GM04503 (cell line): ENCODE results near the gene RMI1.
"Not testable (repeated sequence)": the region's sequence is repeated elsewhere in the genome, so short reads cannot be mapped to it uniquely, and the experiment has no call there.

ENCODE experiments used
- DNase-seq: peaks from one replicate; pipeline ENCODE4 v3.0.0-alpha.2; 2012; ENCODE audit warnings: low read depth

The RMI1 gene

DNA sequence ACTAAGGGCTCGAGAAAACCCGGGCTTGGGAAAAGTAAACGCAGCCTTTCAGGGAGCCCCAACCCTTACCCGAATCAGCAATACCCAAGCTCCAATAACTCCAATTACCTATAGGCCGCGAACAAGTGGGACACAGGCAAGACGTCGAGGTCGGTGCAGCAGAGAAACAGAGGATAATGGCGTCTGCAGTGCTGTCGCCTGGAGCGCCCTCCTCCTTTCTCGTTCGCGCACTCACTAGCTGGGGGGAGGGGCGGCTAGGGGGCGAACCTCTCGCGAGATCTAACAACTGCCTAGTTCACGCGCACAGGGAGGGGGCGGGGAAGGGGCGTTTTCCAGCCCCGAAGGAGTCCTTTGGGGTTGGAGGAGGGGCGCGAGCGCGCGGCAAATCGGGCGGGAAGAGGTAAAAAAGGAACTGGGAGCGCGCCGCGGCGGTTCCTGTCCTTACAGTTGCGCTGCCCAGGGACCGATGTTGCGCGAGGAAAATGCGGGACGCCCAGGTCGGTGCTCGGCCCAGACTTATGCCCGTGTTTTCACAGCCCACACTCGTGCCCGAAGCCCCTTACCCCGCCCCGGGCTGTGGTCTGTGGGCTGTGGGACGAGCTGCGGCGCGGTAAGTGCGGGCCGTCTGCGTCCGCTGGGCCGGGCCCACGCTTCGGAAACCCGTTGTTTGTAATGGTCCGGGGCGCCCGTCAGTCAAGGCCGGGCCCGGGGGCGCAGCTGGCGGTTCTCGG lies at the start of gene RMI1:
TSS of gene RMI1 (plus strand) at position 411 of the 731 bp plus-strand sequence. CDS start 20,182 bp downstream, outside the sequence.
- DNase-seq = peak; percentile 82

DNA sequence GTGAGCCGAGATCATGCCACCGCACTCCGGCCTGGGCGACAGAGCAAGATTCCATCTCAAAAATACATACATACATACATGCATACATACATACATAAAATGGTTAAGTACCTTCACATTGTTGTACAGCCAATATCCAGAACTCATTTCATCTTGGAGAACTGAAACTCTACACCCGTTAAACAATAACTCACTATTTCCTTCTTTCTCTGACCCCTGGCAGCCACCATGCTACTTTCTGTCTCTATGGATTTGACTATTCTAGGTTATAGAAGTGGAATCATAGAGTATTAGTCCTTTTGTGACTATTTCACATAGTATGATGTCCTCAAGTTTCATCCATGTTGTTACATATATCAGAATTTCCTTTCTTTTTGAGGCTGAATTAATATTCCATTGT lies 49.7 kb upstream of the RMI1 start:
- no peak for DNase-seq

DNA sequence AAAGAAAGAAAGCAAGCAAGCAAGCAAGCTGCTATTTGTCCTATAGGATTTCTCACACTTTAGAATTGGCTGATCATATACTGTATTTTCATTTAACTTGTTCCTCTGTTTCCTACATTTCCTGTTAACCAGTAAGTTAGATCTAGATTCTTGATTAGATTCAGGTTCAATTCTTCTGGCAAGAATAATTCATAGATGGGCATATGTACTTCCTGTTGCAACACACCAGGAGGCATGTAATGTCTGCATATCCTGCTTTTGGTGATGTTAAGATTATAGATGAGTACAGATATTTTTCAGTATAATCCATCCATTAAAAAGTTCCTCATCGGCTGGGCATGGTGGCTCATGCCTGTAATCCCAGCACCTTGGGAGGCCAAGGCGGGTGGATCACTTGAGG lies 48.6 kb upstream of the RMI1 start:
- no peak for DNase-seq

DNA sequence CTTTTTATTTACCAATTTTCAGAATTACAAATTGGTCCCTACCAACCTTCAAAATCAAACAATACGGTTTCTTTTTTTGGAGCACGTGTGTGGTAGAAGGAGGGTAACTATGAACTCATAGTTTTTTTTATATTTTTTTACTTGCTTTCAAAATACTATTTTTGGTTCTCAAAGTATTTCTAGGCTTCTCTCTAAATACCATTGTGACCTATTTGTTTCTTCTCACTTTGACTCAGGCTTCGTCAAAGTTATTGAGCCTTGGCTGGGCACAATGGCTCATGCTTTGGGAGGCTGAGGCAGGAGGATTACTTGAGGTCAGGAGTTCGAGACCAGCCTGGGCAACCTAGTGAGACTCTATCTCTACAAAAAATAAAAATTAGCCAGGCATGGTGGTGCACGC lies 47.8 kb upstream of the RMI1 start:
- DNase-seq = no peak

DNA sequence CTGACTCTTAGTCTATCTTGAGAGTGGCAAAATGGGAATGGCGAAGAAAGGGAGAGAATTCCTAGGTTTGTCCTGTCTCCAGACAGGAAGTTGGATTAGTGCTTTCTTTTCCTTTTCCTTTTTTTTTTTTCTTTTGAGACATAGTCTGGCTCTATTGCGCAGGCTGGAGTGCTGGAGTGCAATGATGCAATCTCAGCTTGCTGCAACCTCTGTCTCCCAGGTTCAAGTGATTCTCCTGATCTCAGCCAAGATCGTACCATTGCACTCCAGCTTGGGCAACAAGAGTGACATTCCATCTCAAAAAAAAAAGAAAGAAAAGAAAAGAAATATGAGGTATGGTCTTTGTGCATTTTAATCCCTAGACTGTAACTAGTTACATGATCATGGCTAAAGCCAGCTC lies 46.8 kb upstream of the RMI1 start:
- DNase-seq = no peak

DNA sequence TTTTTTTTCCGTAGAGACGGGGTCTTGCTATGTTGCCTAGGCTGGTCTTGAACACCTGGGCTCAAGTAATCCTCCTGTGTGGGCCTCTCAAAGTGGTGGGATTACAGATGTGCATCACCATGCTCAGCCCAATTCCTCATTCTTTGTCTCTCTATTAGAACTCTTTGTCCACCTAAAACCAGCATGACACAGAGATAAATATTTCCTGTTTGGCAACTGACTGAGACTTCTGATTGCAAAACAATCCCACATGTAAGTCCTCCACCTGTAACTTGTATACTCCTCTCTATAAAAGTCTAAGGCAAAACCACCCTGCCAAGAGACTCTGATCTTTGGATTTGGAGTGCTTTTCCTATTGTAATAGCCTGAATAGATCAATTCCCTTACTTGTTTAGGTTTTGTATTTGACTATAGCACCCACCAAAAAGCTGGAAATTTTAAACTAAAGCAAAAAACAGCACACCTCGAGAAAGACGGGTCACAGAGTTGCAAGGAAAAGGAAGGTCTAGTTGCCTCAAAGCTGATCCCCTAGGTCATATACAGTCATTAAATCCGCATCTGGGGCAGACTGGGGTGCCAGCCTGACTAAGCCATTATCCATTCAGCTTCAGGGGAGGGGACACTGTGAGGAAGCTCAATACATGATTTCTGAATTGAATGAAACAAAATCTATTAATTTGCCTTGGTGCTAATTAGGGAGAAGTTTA lies 45.9 kb upstream of the RMI1 start:
- no peak for DNase-seq

DNA sequence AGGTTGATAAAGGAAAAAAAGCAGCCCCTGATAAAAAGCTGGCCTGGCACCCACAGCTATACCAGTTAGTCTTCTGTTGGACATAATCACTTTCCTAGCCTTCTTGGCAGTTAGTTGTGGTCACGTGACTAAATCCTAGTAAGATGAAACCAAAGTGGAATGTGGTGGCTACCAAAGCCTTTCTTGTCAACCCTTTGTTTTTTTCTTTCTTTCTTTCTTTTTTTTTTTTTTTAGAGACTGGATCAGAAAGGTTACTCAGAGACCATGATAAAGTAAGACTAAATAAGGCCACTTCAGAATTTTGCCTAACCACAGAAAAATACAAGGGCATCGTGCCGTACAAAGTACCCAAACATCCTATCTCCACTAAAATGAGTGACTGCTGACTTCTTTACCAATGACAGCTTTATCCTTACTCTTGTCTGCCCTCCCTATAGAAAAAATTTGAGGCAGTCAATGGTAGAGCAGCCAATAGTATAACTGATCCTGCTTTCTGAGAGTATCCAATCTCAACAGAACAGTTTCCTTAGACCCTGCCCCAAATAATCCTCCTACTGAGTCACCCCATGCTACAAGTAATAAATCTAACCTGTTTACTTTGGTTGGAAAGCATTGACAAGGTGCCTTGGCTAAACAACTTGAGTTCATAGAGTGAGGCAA lies 45.2 kb upstream of the RMI1 start:
- no peak for DNase-seq

DNA sequence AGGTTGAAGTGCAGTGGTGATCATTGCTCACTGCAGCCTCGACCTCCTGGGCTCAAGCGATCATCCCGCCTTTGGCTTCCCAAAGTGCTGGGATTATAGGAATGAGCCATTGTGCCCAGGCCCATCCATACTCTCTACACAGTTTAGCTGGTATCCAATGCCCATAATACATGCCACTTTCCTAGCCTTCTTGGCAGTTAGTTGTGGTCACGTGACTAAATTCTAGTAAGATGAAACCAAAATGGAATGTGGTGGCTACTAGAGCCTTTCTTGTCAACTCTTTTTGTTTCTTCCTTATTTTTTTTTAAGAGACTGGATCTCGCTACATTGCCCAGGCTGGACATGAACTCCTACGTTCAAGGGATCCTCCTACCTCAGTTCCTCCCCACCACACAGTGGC lies 44.1 kb upstream of the RMI1 start:
- DNase-seq = no peak

DNA sequence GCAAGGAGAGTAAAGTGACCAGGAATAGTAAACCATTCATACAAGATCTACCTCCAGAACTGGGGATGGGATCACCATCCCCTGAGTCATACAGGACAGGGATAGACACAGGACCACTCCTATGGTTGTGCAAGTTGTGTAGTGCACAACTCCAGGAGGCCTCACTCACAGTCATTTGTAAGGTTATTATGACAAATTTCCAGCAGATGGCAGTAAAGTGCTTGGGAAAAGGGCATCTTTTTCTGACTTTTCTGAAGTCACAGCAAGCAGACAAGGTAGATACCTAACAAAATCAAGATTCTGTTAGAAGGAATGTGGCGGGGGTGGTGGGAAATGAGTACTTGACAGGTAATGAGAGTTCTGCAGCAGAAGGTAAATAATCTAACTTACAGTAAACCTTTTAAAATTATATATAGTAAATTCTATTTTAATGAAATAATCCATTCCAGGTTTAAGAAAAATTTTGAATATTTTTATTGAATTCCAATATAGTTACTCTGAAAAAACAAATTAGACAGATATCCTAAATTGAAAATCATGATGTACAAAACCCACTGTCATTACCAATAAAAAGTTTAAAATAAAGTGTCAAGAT lies 42.6 kb upstream of the RMI1 start:
- DNase-seq = no peak

DNA sequence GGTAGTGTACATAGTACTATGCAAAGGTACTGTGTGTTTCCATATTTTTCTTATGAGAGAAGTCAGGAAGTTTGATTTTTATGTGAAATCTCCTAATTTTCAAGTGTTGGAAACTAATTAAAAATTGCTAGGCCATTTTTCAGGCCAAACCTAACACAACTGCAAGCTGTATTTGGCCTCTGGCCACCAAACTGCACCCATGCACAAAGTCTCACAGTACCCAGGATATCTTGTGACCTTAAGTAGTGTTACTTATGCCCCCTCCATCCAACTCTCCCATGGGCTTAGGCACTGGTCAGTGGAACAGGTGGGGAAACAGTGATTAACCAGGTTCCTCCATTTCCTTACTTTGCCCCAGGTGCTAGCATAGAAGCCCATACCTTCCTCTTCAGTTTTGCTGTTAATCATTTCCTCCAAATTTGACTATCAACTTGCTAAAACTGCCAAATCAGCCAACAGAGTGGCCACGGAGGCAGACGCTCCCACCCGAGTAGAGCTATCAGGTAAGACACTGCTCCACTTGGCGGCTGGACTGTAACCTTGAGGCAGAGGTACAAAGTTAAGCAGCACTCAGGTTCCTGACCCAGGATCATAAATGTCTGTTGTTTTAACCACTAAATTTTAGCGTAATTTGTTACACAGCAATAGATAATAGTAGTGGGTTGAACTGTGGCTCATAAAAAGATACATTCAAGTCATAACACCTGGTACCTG lies 39.9 kb upstream of the RMI1 start:
- no peak for DNase-seq

DNA sequence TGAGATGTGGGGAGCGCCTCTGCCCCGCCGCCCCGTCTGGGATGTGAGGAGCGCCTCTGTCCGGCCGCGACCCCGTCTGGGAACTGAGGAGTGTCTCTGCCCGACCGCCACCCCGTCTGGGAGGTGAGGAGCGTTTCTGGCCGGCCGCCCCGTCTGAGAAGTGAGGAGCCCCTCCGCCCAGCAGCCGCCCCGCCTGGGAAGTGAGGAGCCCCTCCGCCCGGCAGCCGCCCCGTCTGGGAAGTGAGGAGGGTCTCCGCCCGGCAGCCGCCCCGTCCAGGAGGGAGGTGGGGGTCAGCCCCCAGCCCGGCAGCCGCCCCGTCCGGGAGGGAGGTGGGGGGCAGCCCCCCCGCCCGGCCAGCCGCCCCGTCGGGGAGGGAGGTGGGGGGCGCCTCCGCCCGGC lies 32.5 kb upstream of the RMI1 start:
- not testable (repeated sequence) for DNase-seq

DNA sequence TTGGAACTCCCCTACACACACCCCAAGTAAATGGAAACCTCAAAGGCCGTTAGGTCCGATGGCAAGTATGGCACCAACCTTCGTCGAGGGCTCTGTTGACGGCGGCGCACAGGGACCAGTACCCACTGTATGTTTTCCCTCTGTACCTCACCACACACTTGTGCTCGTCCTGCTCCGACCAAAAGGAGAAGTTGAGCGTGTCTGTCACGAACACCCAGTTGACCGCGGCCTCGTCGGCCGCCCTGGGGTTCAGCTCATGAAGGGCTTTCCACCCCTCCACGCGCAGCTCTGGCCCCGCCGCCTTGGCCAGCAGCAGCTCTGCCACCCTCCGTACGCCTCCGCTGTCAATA lies 24.5 kb upstream of the RMI1 start:
- no peak for DNase-seq

DNA sequence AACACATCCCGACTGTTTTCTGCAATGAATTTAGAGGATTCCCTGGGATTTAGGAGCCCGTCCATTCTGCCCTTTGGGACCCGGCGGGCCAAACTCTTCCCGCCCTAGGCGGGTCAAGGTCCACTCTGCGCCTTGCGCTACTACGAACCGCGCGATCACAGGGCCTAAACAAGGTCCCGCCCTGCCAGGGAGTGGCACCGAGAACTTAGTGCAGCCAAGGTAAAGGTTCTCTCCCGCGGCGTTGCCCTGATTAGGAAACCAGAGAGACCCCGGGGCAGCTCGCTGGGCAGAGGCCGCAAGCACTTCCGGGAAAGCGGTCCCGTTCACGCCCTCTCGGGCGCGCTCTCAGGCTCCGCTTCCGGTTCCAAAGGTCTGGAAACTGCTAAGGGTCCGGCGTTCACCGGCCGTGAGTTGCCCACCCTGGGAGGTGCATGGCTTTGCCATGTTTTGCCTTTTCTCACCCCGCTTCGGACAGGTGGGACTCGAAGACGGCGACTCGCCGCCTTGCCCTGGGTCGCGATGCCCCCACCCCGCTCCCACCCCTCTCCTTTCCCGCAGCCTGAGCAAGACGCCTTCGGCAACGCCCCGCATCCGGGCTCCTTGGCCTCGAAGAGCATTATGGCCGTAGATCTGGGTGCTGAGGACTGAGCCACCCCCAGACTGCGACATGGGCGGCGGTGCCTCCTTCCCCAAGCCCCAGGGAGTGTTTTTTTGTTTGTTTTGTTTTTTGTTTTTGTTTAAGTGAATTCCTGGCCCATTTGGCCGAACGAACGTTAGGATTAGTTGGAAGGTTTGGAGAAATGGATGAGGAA lies 24.0 kb upstream of the RMI1 start:
- DNase-seq = no peak

DNA sequence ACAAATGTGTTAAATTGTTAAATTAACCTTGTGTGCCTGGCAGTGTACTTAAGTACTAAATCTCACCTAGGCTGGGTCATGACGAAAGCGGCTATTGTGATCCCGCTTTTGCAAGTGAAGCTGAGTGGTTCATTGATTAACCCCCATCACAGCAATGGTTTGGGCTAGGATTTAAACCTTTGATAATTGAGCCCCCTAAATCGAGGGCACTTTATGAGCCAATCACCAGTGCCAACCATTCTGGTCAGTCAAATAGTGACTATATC lies 23.4 kb upstream of the RMI1 start:
- no peak for DNase-seq

DNA sequence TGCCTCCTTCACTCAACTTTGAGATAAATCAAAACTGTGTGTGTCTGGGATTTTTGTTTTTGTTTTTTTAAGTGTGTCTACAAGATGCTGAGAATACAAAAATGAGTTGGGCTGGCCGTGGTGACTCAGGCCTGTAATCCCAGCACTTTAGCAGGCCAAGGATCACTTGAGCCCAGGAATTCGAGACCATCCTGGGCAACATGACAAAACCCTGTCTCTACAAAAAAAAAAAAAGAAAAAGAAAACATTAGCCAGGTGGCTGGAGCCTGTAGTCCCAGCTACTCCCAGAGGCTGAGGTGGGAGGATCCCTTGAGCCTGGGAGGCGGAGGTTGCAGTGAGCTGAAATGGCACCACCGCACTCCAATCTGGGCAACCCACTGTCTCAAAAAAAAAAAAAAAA lies 21.5 kb upstream of the RMI1 start:
- DNase-seq = peak; percentile 62

DNA sequence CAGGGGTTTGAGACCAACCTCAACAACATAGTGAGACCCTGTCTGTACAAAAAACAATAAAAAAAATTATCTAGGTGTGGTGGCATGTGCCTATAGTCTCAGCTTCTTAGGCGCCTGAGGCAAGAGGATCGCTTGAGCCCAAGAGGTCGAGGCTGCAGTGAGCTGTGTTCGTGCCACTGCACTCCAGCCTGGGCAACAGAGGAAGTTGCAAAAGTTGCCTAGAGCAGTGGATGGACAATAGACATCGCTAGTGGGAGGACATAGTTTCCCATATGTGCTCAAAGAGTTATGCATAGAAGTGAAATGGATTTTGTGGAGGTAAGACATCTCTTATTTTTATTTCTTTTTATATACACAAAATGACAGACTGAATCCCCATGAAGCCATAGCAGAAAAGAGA lies 19.6 kb upstream of the RMI1 start:
- no peak for DNase-seq

DNA sequence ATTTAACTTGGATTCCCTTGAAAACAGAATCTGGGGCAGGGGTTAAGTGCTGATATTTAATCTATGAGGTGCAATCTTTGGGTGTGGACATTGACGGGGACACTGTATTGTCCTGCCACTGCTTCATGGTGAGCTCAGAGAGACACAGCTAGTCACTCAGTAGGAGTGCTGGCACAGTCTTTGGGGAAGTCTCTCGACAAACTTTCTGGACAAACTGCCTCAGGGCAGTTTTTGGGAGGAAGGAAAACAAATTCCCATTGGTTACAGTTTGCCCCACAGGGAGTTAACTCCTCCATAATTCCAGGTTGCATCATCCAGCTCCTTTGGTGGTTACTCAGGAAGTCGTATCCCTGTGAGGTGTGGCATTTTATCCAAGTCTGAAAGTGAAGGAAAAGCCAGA lies 18.4 kb upstream of the RMI1 start:
- DNase-seq = no peak

DNA sequence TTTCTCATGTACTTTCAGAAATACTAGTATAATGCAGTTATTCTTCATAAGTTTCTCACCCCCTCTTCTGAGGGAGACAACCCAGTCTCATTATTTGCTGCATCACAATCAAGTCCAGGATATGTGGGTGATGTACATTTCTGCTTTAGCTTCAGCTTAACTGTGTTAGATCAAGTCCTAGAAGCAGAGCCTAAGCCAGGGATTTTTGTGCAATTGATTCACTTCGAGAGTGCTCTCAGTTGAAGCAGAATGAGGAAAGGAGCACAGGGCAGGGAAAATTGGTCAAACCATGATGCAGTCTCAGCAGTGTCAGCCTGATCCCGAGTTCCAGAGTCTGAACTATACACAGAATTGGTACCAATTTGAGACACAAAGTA lies 15.6 kb upstream of the RMI1 start:
- no peak for DNase-seq

DNA sequence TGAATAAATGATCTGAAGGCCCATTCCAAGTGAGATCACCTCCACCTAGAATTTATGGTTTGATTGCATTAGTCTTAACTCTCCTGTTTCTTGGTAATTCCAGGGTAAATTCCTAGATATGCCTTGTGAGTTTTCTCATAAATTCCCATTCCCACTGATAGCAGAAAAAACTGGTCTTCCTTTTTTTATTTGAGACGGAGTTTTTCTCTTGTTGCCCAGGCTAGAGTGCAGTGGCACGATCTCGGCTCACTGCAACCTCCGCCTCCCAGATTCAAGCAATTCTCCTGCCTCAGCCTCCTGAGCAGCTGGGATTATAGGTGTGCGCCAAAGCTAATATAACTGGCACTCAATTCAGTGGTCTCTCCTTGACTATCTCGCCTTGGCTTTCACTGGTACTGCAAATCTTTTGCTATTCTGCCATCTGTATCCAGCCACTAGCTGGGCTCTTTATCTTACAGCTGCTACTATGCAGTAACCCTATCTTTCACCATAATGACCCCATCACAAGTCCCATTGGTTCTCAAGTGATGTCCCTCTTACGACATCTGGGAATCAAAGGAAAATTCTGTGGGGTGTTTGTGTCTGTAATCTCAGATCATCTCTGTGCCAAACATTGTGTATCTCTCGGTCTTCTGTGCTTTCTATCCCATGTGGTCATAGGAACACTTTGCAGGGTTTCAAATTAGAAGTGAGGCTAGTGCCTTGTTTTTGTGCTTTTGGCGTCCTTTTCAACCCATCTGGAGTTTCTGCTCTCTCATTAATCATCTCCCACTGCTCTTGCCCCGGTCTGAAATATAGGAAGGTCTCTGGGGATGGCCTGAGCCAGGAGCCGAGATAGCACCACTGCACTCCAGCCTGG lies 15.0 kb upstream of the RMI1 start:
- no peak for DNase-seq

DNA sequence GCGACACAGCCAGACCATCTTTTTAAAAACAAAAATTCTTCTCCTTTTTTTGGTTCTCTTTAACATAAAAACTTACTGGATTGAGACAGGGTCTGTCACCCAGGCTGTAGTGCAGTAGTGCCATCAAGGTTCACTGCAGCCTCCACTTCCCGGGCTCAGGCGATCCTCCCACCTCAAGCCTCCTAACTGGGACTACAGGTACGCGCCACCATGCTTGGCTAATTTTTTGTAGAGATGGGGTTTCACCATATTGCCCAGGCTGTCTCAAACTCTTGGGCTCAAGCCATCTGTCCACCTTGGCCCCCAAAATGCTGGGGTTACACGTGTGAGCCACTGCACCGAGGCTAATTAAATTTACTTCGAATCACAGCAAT lies 14.4 kb upstream of the RMI1 start:
- no peak for DNase-seq

DNA sequence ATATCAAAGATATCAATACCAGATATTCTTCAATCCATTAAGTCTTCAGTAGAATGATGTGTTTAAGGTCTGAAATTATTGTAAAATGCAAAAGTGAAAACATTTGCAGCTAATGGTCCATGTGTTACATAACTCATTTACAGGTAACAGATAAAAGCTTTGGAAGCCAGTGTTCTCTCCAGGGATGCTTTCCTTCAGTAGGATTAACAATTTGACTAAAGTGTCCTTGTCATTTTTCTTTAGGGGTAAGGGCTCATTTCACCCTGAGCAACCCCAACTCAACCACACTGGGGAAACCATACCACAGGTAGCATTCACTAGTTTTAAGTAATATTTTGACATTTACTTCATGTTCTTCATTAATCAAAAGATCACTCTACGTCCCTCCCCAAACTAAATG lies 13.5 kb upstream of the RMI1 start:
- no peak for DNase-seq
